Esophagus squamous epithelium (tissue), 4 donors: Measurements from ENCODE around the gene BAZ2B.
A peak's percentile ranks its signal among the peaks of the same experiment; 100 is the strongest.

Experiments used
- CTCF ChIP-seq, 6 experiments: fragments of 450-650 bp in 4 of 6; fragments of 200-600 bp in 2 of 6; sonication (generic) in 2 of 6; IDR thresholded peaks; one replicate each; pipeline ENCODE4 v1.5.1; 2016 to 2019; ENCODE audit warnings: antibody characterized with exemption in 6 of 6, mild to moderate bottlenecking in 4 of 6, moderate library complexity in 4 of 6
- POLR2A ChIP-seq, 4 donors: fragments of 450-650 bp; IDR thresholded peaks; one replicate each; pipeline ENCODE4 v1.6.1; 2017; ENCODE audit warnings: antibody characterized with exemption in 4 of 4, mild to moderate bottlenecking in 4 of 4, moderate library complexity in 3 of 4

GRCh38 chr2:159286709-159287441 is 329.5 kb downstream of the BAZ2B start:
- no peak for TF ChIP-seq CTCF (IDR thresholded peaks at IDR 0.05)
- peak in 2 of 4 donors; percentile 30 to 65 for TF ChIP-seq POLR2A (IDR thresholded peaks at IDR 0.05)
